Mucosa of descending colon (tissue), 3 donors: ENCODE data around the gene CPM. TPM values are rescaled to one million over a fixed set of nuclear protein-coding genes. Genes with fewer than 3 reads are reported as not detected.

Experiments
- ATAC-seq: fragments of 200-7000 bp; cut with Tn5 transposase; one replicate; pipeline ENCODE4 v1.9.1; 2020; ENCODE audit warnings: mild to moderate bottlenecking, moderate library complexity
- DNase-seq, 3 donors: peaks; one replicate each; pipeline ENCODE4 v3.0.0-alpha.2; 2020
- H3K36me3 ChIP-seq: fragments of 200-600 bp; one replicate; pipeline ENCODE4 v1.8.0; 2021; ENCODE audit warnings: low read depth, mild to moderate bottlenecking
- H3K4me1 ChIP-seq: fragments of 200-600 bp; one replicate; pipeline ENCODE4 v1.8.0; 2021; ENCODE audit warnings: low read depth, mild to moderate bottlenecking
- H3K4me3 ChIP-seq: fragments of 200-600 bp; one replicate; pipeline ENCODE4 v1.8.0; 2021; ENCODE audit warnings: mild to moderate bottlenecking
- H3K9me3 ChIP-seq: fragments of 200-600 bp; one replicate; pipeline ENCODE4 v1.8.0; 2021; ENCODE audit warnings: mild to moderate bottlenecking
- CTCF ChIP-seq: fragments of 200-600 bp; IDR thresholded peaks from one replicate; pipeline ENCODE4 v1.8.0; 2022; ENCODE audit warnings: antibody characterized with exemption, mild to moderate bottlenecking
- intact Hi-C, 2 donors: fragments of 100-400 bp; cut with DNase I in 1 of 2; cut with micrococcal nuclease in 1 of 2; formaldehyde crosslinking; loops; one replicate each; pipeline versions ENCODE4 v1.11.0 to v1.11.1; 2022; cut with DNase I, micrococcal nuclease
- total RNA-seq, 3 donors: library from RNA; stranded (reverse); fragmentation: NEBNext Ultra II Directional in 2 of 3; extraction: Animal tissue kit (Norgen Biotek cat#: 25700) in 2 of 3; gene quantifications; one replicate each; pipeline versions ENCODE4 v1.2.1 to v1.2.4, GENCODE V29; 2021 to 2023
- donor health status: DM: no; HTN: no; CAD: no; lungs with moderate emphysema.
- donor health status: DM: no; HTN: no; CAD: no.
- donor health status: DM: no; HTN: yes; CAD: no.

Gene CPM
- total RNA-seq, 3 donors from 2014 or later: 40.1 to 130 (median 111) TPM

GRCh38 chr12:68940731-68941130 is 7.8 kb upstream of the CPM start:
- H3K36me3 ChIP-seq: no peaks in the 10 kb centered on the region
- DNase-seq (no peak), ATAC-seq (no peak)
- no peaks in the 10 kb centered on the region for H3K9me3 ChIP-seq
- TF ChIP-seq CTCF: no peak
- H3K4me3 ChIP-seq: no peak overlapping the region
- H3K4me1 ChIP-seq: no peaks in the 10 kb centered on the region
- intact Hi-C loops: no loop called here

- Histone ChIP-seq H3K4me3 (no peak overlapping the region), H3K36me3 (no peaks in the 10 kb centered on the region), H3K9me3 (no peaks in the 10 kb centered on the region), H3K4me1 (no peaks in the 10 kb centered on the region)
- TF ChIP-seq CTCF: no peak
- ATAC-seq (no peak), DNase-seq (no peak)
- intact Hi-C loops: no loop called here
Measured at GRCh38 chr12:68939505-68939904, 6.5 kb upstream of the CPM start.

- intact Hi-C loops: no loop called here
- ATAC-seq: no peak
- no peak for DNase-seq
- TF ChIP-seq CTCF: no peak
- peaks cover 11% of the 10 kb centered on the region for H3K4me1 ChIP-seq
- no peaks in the 10 kb centered on the region for H3K36me3 ChIP-seq
- no peaks in the 10 kb centered on the region for H3K9me3 ChIP-seq
- H3K4me3 ChIP-seq: no peak overlapping the region
Measured at GRCh38 chr12:68934392-68934791, 1.4 kb upstream of the CPM start.

GRCh38 chr12:68932128-68932960 is 627 bp downstream of the CPM start:
- no peak for TF ChIP-seq CTCF
- peak; percentile 66 for ATAC-seq
- intact Hi-C loops: no loop called here
- peak in 1 of 3 donors; percentile 54 for DNase-seq
- no peaks in the 10 kb centered on the region for H3K9me3 ChIP-seq
- H3K4me1 ChIP-seq: peaks cover 11% of the 10 kb centered on the region
- H3K4me3 ChIP-seq: peak overlapping the region; percentile 58
- no peaks in the 10 kb centered on the region for H3K36me3 ChIP-seq

- Histone ChIP-seq H3K4me1 (peaks cover 11% of the 10 kb centered on the region), H3K36me3 (no peaks in the 10 kb centered on the region), H3K9me3 (no peaks in the 10 kb centered on the region), H3K4me3 (no peak overlapping the region)
- ATAC-seq (no peak), DNase-seq (no peak)
- no peak for TF ChIP-seq CTCF
- intact Hi-C loops: no loop called here
Measured at GRCh38 chr12:68930178-68930577, 2.8 kb downstream of the CPM start.
